HEK293T (cell line): ENCODE measurements around the gene ATXN3.

Source experiments
- ARNT ChIP-seq: fragments of 450-650 bp; IDR thresholded peaks from 2 replicates; pipeline ENCODE4 v1.6.1; 2017; ENCODE audit warnings: mild to moderate bottlenecking
- BHLHE40 ChIP-seq: fragments of 450-650 bp; IDR thresholded peaks from 2 replicates; pipeline ENCODE4 v1.6.1; 2016; ENCODE audit warnings: mild to moderate bottlenecking, moderate library complexity, borderline replicate concordance
- FOXK2 ChIP-seq: fragments of 450-650 bp; IDR thresholded peaks from 2 replicates; pipeline ENCODE4 v1.6.1; 2016; ENCODE audit warnings: mild to moderate bottlenecking
- FOXM1 ChIP-seq: fragments of 450-650 bp; IDR thresholded peaks from 2 replicates; pipeline ENCODE4 v1.6.1; 2017; ENCODE audit warnings: mild to moderate bottlenecking, borderline replicate concordance
- HDGF ChIP-seq: fragments of 450-650 bp; IDR thresholded peaks from 2 replicates; pipeline ENCODE4 v1.6.1; 2017; ENCODE audit warnings: antibody characterized with exemption, borderline replicate concordance
- L3MBTL2 ChIP-seq: fragments of 450-650 bp; conservative IDR thresholded peaks from 2 replicates; pipeline ENCODE4 v1.6.1; 2016; ENCODE audit warnings: mild to moderate bottlenecking
- LEF1 ChIP-seq: fragments of 450-650 bp; IDR thresholded peaks from 2 replicates; pipeline ENCODE4 v1.6.1; 2017; ENCODE audit warnings: mild to moderate bottlenecking, borderline replicate concordance
- SP1 ChIP-seq: fragments of 450-650 bp; IDR thresholded peaks from 2 replicates; pipeline ENCODE4 v1.6.1; 2017
- SUZ12 ChIP-seq: fragments of 450-650 bp; IDR thresholded peaks from 2 replicates; pipeline ENCODE4 v1.6.1; 2016; ENCODE audit warnings: mild to moderate bottlenecking
- TARDBP ChIP-seq: fragments of 450-650 bp; IDR thresholded peaks from 2 replicates; pipeline ENCODE4 v1.6.1; 2016
- ZNF384 ChIP-seq: fragments of 450-650 bp; IDR thresholded peaks from 2 replicates; pipeline ENCODE4 v1.6.1; 2016
- TF ChIP-seq, protein P1 (sequence below): fragments of 450-650 bp; IDR thresholded peaks from 2 replicates; pipeline ENCODE4 v1.6.1; 2016

DNA sequence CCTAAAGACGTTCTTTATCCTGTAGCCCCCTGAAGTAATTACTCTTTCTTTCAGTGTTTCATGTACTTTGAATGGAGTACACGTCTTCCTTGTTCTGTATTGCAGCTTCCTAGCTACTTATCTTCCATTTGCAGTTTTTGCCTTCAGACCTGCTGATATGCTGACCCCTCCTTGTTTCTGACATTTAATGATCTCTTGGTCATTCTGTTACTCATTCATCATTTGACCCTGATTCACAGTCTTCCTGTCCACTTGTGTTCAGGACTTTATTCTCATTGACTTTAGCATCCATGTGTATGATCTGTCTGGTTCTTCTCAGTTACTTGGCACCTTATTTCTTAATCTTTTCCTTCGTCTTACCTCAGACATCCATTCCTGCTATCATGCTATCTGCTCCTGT lies 37.6 kb upstream of the ATXN3 start:
- no peak for TF ChIP-seq HDGF
- no peak for TF ChIP-seq FOXM1
- no peak for TF ChIP-seq ARNT
- TF ChIP-seq, protein P1, sequence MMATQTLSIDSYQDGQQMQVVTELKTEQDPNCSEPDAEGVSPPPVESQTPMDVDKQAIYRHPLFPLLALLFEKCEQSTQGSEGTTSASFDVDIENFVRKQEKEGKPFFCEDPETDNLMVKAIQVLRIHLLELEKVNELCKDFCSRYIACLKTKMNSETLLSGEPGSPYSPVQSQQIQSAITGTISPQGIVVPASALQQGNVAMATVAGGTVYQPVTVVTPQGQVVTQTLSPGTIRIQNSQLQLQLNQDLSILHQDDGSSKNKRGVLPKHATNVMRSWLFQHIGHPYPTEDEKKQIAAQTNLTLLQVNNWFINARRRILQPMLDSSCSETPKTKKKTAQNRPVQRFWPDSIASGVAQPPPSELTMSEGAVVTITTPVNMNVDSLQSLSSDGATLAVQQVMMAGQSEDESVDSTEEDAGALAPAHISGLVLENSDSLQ: no peak
- TF ChIP-seq TARDBP: no peak
- no peak for TF ChIP-seq SUZ12
- TF ChIP-seq BHLHE40: no peak
- no peak for TF ChIP-seq FOXK2
- TF ChIP-seq SP1: no peak
- no peak for TF ChIP-seq ZNF384
- no peak for TF ChIP-seq L3MBTL2
- TF ChIP-seq LEF1: no peak
